GM06990 (cell line): Measurements from ENCODE around the gene ETV5.

Experiments
- DNase-seq: peaks from one replicate; pipeline ENCODE4 v3.0.0-alpha.2; 2011; ENCODE audit not compliant: insufficient read length; ENCODE audit errors: extremely low read depth
- H3K27me3 ChIP-seq: replicated peaks from 2 replicates; pipeline ENCODE4 v1.6.0; 2011; ENCODE audit warnings: low read length; ENCODE audit not compliant: control insufficient read depth, insufficient read depth
- H3K36me3 ChIP-seq: 2 replicates; pipeline ENCODE4 v1.5.1; 2011; ENCODE audit warnings: low read length; ENCODE audit not compliant: control insufficient read depth, insufficient read depth
- H3K4me3 ChIP-seq: replicated peaks from 2 replicates; pipeline ENCODE4 v1.5.1; 2011; ENCODE audit warnings: low read depth, mild to moderate bottlenecking, control low read depth, low read length
- CTCF ChIP-seq: IDR thresholded peaks from 2 replicates; pipeline ENCODE4 v1.5.1; 2011; ENCODE audit warnings: low read length, control low read depth, mild to moderate bottlenecking, inconsistent platforms; ENCODE audit not compliant: insufficient read depth, poor library complexity, severe bottlenecking

Gene ETV5

GRCh38 chr3:186108941-186109865 is at the start of gene ETV5:
Gene ETV5 (minus strand): TSS chr3:186109089. CDS start chr3:186105868, 3,221 bp downstream.
- DNase-seq: peak; percentile 97
- no peaks in the 10 kb centered on the region for H3K36me3 ChIP-seq
- TF ChIP-seq CTCF: no peak
- peak within 1 kb of the TSS; percentile 80 for H3K4me3 ChIP-seq
- no peaks in the 10 kb centered on the region for H3K27me3 ChIP-seq

- DNase-seq: no peak
- Histone ChIP-seq H3K27me3 (no peaks in the 10 kb centered on the region), H3K4me3 (no peak overlapping the region), H3K36me3 (no peaks in the 10 kb centered on the region)
- no peak for TF ChIP-seq CTCF
Measured at GRCh38 chr3:186154641-186155040, 45.8 kb upstream of the ETV5 start.

GRCh38 chr3:186152889-186153292 is 44.0 kb upstream of the ETV5 start:
- Histone ChIP-seq H3K4me3 (no peak overlapping the region), H3K27me3 (no peaks in the 10 kb centered on the region), H3K36me3 (no peaks in the 10 kb centered on the region)
- peak; percentile 74 for DNase-seq
- no peak for TF ChIP-seq CTCF

- H3K4me3 ChIP-seq: no peak overlapping the region
- DNase-seq: peak; percentile 37
- H3K36me3 ChIP-seq: no peaks in the 10 kb centered on the region
- no peaks in the 10 kb centered on the region for H3K27me3 ChIP-seq
- no peak for TF ChIP-seq CTCF
Measured at GRCh38 chr3:186152361-186152798, 43.5 kb upstream of the ETV5 start.

GRCh38 chr3:186151077-186151971 is 42.4 kb upstream of the ETV5 start:
- DNase-seq: peak; percentile 54
- Histone ChIP-seq H3K36me3 (no peaks in the 10 kb centered on the region), H3K4me3 (no peak overlapping the region), H3K27me3 (no peaks in the 10 kb centered on the region)
- TF ChIP-seq CTCF: no peak
